GM19193 (cell line): ENCODE data around the gene BAMBI.

Source experiments
- POLR2A ChIP-seq: IDR thresholded peaks from 4 replicates; pipeline ENCODE4 v1.6.1; 2011; ENCODE audit not compliant: insufficient read depth, insufficient read length; ENCODE audit errors: extremely low read depth

Gene BAMBI, protein sequence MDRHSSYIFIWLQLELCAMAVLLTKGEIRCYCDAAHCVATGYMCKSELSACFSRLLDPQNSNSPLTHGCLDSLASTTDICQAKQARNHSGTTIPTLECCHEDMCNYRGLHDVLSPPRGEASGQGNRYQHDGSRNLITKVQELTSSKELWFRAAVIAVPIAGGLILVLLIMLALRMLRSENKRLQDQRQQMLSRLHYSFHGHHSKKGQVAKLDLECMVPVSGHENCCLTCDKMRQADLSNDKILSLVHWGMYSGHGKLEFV

GRCh38 chr10:28676968-28677887, at the start of gene BAMBI:
TSS of gene BAMBI (plus strand) at chr10:28677521. CDS start at chr10:28677898, 377 bp downstream.
- TF ChIP-seq POLR2A, result peak; percentile 54

GRCh38 chr10:28628184-28628893, 49.0 kb upstream of the BAMBI start:
- TF ChIP-seq POLR2A, result no peak

- TF ChIP-seq POLR2A, result no peak
Measured at GRCh38 chr10:28631896-28632583, 45.3 kb upstream of the BAMBI start.

DNA sequence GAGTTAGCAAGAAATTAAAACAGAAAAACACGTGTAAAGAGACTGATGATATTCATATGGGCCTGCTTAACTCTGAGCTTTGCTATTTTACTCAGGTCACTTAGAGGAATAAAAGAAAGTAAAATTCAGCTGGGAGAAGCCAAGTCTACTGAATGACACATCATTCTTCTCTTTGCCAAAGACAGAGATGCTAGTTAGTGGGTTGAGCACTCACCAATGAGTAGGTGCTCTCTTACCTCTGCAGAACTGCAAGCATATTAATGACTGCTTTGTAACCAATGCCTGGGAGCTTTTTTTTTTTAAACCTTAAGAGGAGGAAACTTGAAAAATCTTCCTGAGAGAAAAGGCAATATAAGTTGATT, 44.8 kb upstream of the BAMBI start:
- no peak for TF ChIP-seq POLR2A

DNA sequence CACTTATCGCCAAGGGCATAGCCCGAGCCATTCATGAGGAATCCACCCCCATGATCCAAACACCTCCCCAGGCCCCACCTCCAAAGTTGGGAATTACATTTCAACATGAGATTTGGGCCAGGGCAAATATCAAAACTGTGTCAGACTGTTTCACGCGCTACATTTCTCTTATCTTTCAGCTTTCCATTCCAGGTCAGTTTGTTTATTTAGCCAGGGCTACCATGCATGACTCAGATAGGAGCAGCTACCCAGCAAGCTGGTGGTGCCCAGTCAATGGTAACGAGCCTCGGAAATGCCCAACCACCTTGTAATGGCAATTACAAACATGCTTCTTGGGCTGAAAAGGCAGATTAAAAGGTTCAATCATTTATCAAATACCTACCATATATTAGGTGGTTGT, 43.6 kb upstream of the BAMBI start:
- TF ChIP-seq POLR2A, result no peak

DNA sequence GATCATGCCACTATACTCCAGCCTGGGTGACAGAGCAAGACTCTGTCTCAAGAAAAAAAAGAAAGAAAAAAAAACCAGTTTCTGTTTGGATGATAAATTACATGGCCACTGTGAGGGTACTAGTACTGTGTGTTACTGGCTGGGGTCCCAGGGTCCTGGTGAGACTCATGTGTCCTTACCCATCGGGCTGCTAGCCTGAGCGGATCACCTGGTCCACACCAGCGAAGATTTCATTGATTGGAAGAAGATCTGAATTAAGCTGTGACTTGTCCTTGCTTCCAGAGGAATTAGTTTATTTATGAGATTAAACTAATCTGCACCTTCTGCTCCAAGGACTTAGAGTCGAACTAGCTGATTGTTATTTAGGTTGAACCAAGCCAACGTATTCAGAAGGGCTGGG, 40.0 kb upstream of the BAMBI start:
- TF ChIP-seq POLR2A, result no peak

DNA sequence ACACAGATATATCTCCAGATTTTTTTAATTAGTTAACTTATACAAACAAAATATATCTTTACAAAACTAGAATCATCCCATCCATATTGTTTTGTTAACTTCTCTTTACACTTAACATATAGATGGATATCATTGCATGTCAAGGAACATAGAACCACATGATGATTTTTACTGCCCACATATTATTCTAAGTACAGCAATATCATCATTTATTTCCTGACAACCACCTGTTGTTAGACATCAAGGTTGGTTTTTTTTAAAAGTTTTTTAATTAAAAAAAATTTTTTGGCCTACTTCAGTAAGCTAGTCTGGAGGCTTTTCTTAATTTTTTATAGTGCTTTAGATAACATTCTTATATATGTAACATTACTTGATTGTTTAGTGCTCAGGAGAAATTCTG, 38.9 kb upstream of the BAMBI start:
- TF ChIP-seq POLR2A, result no peak

- TF ChIP-seq POLR2A, result no peak
Measured at GRCh38 chr10:28640551-28640950, 36.8 kb upstream of the BAMBI start.

DNA sequence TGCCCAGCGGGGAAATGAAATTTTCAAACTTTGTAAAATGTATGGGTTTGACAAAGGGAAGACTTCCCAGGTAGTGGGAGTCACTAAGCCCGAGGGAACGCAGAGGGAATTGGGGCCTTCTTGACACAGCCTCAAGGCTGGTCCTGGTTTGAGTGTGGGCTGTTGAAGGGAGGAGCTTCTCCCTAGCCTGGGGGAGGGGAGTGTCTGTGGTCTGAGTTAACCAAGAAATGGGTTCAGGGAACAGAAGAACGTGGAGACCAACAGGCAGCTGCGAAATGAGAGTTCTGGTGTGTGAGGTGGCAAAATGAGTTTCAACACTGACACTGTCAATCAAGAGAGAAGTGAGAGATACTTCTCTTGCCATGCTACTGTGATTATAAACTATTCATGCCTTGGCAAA, 32.7 kb upstream of the BAMBI start:
- no peak for TF ChIP-seq POLR2A

- no peak for TF ChIP-seq POLR2A
Measured at GRCh38 chr10:28652106-28652505, 25.2 kb upstream of the BAMBI start.

GRCh38 chr10:28652703-28653102, 24.6 kb upstream of the BAMBI start:
- TF ChIP-seq POLR2A, result no peak

DNA sequence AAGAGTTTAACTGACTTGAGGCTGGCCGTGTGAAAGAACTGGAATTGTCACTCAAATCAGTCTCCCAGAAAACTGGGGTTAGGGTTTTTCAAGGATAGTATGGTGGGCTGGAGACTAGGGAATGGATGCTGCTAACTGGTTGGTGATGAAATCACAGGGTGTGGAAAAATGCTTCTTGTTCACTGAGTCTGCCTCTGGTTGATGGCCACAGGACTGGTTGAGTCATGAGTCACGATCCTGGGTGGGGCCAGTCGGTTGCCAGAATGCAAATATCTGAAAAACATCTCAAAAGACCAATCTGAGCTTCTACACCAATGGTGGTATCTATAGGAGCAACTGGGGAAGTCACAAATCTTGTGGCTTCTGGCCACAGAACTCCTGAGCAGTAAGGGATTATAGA, 16.3 kb upstream of the BAMBI start:
- TF ChIP-seq POLR2A, result no peak

DNA sequence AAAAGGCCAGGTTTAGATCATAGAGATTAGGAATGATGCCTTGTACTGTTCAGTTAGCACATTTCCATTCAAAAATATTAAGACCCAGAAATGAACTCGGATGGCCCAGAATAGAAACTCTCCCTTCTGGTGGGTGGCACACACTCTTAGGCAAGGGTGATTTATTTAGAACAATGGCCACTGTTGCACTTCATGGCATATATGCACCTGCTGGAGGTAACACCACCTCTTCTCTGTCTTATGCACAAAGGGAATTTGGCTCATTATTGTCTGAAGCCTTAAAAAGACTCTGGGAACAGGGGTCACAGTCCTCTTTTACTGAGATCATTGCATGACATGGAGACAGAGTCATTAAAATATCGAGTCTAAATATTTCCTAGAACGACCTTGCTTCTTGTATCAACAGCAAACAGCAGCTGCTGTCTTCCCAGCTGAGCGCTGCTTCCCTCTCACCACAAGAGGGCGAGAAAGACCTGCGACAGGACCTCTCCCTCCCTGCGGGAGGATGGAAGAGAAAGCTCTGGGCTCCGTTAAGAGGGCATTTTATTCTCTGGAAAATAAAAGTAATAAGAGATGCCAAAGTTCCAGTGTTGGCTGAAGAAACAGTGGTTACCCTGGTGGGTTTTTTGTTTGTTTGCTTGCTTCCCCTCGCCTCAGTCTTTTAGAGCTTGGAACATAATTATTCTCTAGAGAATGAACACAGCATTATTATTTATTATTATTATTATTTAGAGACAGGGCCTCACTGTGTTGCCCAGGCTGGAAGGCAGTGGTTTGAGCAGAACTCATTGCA, 13.5 kb upstream of the BAMBI start:
- no peak for TF ChIP-seq POLR2A

DNA sequence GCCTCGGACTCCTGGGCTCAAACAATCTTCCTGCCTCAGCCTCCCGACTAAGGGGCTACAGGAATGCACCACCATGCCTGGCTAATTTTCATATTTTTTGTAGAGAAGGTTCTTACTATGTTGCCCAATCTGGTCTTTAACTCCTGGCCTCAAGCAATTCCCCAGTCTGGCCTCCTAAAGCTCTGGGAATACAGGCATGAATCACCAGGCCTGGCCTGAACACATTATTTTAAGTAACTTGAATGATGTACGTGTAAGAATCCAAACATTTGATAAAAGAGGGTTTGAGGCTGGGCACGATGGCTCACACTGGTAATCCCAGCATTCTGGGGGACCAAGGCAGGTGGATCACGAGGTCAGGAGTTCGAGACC, 13.0 kb upstream of the BAMBI start:
- TF ChIP-seq POLR2A, result no peak
